T-helper 2 cell treated with Interferon-gamma antibody and Interleukin-4, amounts not matched to agents 100 ng/mL and 5 ng/mL, for 36 hours (primary cell): ENCODE measurements around the gene GPR55. TPM values are rescaled to one million over a fixed set of nuclear protein-coding genes. Genes with fewer than 3 reads are reported as not detected.
"Not testable (repeated sequence)": the region's sequence is repeated elsewhere in the genome, so short reads cannot be mapped to it uniquely, and the experiment has no call there.

Experiments used
- intact Hi-C: fragments of 100-400 bp; cut with micrococcal nuclease; formaldehyde crosslinking; loops from one replicate; pipeline ENCODE4 v1.15.1; 2023
- total RNA-seq: library from RNA; stranded (reverse); gene quantifications from 2 replicates; pipeline ENCODE4 v1.2.3, GENCODE V29; 2022

GPR55 gene
- 2.9 and 4.3 TPM in 2 replicates for total RNA-seq

GRCh38 chr2:230924470-230925341, at the start of gene GPR55:
Gene GPR55, minus strand, starts transcription at chr2:230925242. Its CDS starts 14,280 bp downstream, at chr2:230910962.
- intact Hi-C loops: loop anchor here (2.0 kb wide), 1 partner anchor 60 kb away; the partner anchor contains the start of gene ITM2C

GRCh38 chr2:230974096-230974913, 49.3 kb upstream of the GPR55 start:
- intact Hi-C loops: no loop called here

GRCh38 chr2:230972046-230972445, 47.0 kb upstream of the GPR55 start:
- intact Hi-C loops: no loop called here

GRCh38 chr2:230969659-230970015, 44.6 kb upstream of the GPR55 start:
- intact Hi-C loops: no loop called here

GRCh38 chr2:230968921-230969658, 44.0 kb upstream of the GPR55 start:
- intact Hi-C loops: no loop called here

- intact Hi-C loops: not testable (repeated sequence)
These were observed 43.3 kb upstream of the GPR55 start for GRCh38 chr2:230968314-230968713.

GRCh38 chr2:230967113-230967512, 42.1 kb upstream of the GPR55 start:
- intact Hi-C loops: no loop called here

- intact Hi-C loops: no loop called here
These were observed 39.2 kb upstream of the GPR55 start for GRCh38 chr2:230964136-230964730.

- intact Hi-C loops: no loop called here
These were observed 36.0 kb upstream of the GPR55 start for GRCh38 chr2:230961091-230961491.

GRCh38 chr2:230960026-230960425, 35.0 kb upstream of the GPR55 start:
- intact Hi-C loops: no loop called here

- intact Hi-C loops: no loop called here
These were observed 34.0 kb upstream of the GPR55 start for GRCh38 chr2:230958820-230959756.

- intact Hi-C loops: loop anchor here (1.0 kb wide), 1 partner anchor 26 kb away; no protein-coding TSS in a partner anchor
These were observed 32.8 kb upstream of the GPR55 start for GRCh38 chr2:230957756-230958391.

GRCh38 chr2:230956827-230957755, 32.0 kb upstream of the GPR55 start:
- intact Hi-C loops: loop anchor here (1.0 kb wide), 1 partner anchor 27 kb away; no protein-coding TSS in a partner anchor

GRCh38 chr2:230955163-230955737, 30.2 kb upstream of the GPR55 start:
- intact Hi-C loops: no loop called here

- intact Hi-C loops: no loop called here
These were observed 29.7 kb upstream of the GPR55 start for GRCh38 chr2:230954746-230955145.

- intact Hi-C loops: no loop called here
These were observed 28.8 kb upstream of the GPR55 start for GRCh38 chr2:230953845-230954244.

GRCh38 chr2:230952226-230952956, 27.3 kb upstream of the GPR55 start:
- intact Hi-C loops: no loop called here
